ENCODE measurements around the gene PDGFA. TPM values are rescaled to one million over a fixed set of nuclear protein-coding genes. Genes with fewer than 3 reads are reported as not detected.

PDGFA gene
- total and polyA plus RNA-seq, 2 experiments from 2014 or later, result 35.6 to 43.1 TPM

- no peaks in the 10 kb centered on the region for H3K36me3 ChIP-seq (ENCODE audit: insufficient read depth)
- Mint-ChIP-seq H3K27ac (no peak overlapping the region), H3K36me3 (ENCODE audit: low read depth) (no peaks in the 10 kb centered on the region), H3K27me3 (ENCODE audit: insufficient read depth, low read depth, poor library complexity) (peaks cover 2% of the 10 kb centered on the region), H3K4me3 (no peak overlapping the region), H3K9me3 (peaks cover 3% of the 10 kb centered on the region; the same call in 1 of the 3 replicates), H3K4me1 (peaks cover 5% of the 10 kb centered on the region)
- H3K27ac ChIP-seq (ENCODE audit: low read depth), result no peak overlapping the region
- H3K27me3 ChIP-seq (ENCODE audit: insufficient read depth), result no peaks in the 10 kb centered on the region
- ATAC-seq (no peak), DNase-seq (ENCODE audit: low spot score) (no peak)
- H2AFZ ChIP-seq, result no peak overlapping the region
- H3K4me1 ChIP-seq (ENCODE audit: insufficient read depth), result no peaks in the 10 kb centered on the region
- no peak overlapping the region for H3K4me2 ChIP-seq
- H3K9me2 ChIP-seq (ENCODE audit: insufficient read depth), result no peaks in the 10 kb centered on the region
- no peaks in the 10 kb centered on the region for H4K20me1 ChIP-seq (replicated peaks; ENCODE audit: insufficient read depth)
- H3K79me2 ChIP-seq (replicated peaks; ENCODE audit: insufficient read depth), result no peaks in the 10 kb centered on the region
- H3K4me3 ChIP-seq, result no peak overlapping the region
- no peaks in the 10 kb centered on the region for H3F3A ChIP-seq (replicated peaks; ENCODE audit: low read depth)
- TF ChIP-seq STAT1 (IDR thresholded peaks at IDR 0.05; ENCODE audit: unreplicated experiment) (no peak), CREB1 (CRISPR knock-in tag; IDR thresholded peaks at IDR 0.05; ENCODE audit: low read depth) (no peak), JUNB (IDR thresholded peaks at IDR 0.05; ENCODE audit: unreplicated experiment) (no peak), ETS1 (IDR thresholded peaks at IDR 0.05) (no peak), ZNF462 (CRISPR knock-in tag; IDR thresholded peaks at IDR 0.05) (no peak), EZH2phosphoT487 (IDR thresholded peaks at IDR 0.05; ENCODE audit: unreplicated experiment) (no peak), REST (IDR thresholded peaks at IDR 0.05; ENCODE audit: unreplicated experiment) (no peak), CTCF (conservative IDR thresholded peaks at IDR 0.05; ENCODE audit: low read depth in 2 of 2) (no peak), NANOG (IDR thresholded peaks at IDR 0.05; ENCODE audit: borderline replicate concordance) (no peak), POLR2AphosphoS5 (IDR thresholded peaks at IDR 0.05; ENCODE audit: low read depth) (no peak), ZNF114 (CRISPR knock-in tag; IDR thresholded peaks at IDR 0.05) (no peak), EZH2 (IDR thresholded peaks at IDR 0.05; ENCODE audit: low read depth, unreplicated experiment) (no peak), ZNF331 (CRISPR knock-in tag; IDR thresholded peaks at IDR 0.05; ENCODE audit: low read depth) (no peak)
Measured at GRCh38 chr7:475425-475728, 44.3 kb downstream of the PDGFA start.

Data from GM23338 (cell line).